RWPE1 (cell line): ENCODE results near the gene MLXIP.

Experiments used
- CTCF ChIA-PET: fragments of 350-600 bp; sonication (Branson Sonifier 250); formaldehyde crosslinking; extraction: SDS; loops from one replicate; lab custom pipeline; 2021; lab: Yijun Ruan, JAX
- POLR2A ChIA-PET: fragments of 400-600 bp; formaldehyde crosslinking; extraction: SDS; loops from one replicate; lab custom pipeline; 2020; ENCODE audit warnings: antibody characterized with exemption; ENCODE audit not compliant: low non-redundant PET; lab: Yijun Ruan, JAX
- DNase-seq: peaks from one replicate; pipeline ENCODE4 v3.0.0; 2012; ENCODE audit warnings: low spot score
- H3K27ac ChIP-seq: fragments of 450-650 bp; 2 replicates; pipeline ENCODE4 v1.5.1; 2017
- CTCF ChIP-seq: fragments of 450-650 bp; conservative IDR thresholded peaks from 2 replicates; pipeline ENCODE4 v1.5.1; 2017; ENCODE audit warnings: low read depth, mild to moderate bottlenecking

The MLXIP gene

DNA sequence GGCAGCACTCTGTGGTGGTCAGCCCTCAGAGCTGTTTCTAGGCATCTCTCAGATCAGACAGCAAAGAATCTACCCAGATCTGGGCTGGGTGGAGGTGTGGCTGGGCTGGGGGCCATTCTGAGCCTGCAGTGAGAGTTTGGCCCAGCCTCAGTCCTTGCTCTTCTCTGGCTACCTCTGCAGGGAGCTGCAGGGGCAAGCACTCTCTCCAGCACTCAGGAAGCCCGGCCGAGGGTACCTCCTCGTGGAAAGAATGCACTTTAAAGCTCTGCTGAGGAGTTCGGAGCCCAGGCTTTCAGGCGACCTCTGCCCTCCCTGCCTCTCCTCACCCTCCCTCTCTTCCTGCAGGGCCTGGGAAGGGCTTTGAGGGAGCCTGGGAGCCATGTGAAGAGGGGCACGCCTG lies 64.3 kb downstream of the MLXIP start:
- no peak for TF ChIP-seq CTCF
- H3K27ac ChIP-seq, result peak overlapping the region; percentile 32
- POLR2A ChIA-PET, result no interaction called here
- no peak for DNase-seq
- CTCF ChIA-PET, result interaction anchor here (1.0 kb wide), 1 partner anchor 349 kb away, joined by 3 read pairs; the partner anchor contains the start of gene RHOF

DNA sequence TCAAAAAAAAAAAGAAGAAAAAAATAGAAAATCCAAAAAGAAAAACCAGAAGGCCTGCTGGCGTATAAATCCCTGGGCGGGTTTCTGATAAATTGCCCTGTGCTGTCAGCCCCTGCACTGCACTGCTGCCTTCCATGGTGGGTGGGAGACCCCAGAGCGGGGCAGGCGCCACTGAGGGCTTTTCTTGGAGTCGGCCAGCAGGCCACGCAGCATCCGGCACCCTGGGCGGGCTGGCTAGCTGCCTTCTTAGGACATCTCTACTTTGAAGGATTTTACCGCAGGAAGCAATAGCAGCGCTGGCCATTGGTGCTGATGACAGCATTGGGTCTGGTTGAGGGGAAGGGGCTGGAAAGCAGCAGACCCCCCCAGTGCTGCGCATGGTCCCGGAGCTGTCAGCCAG lies 66.3 kb downstream of the MLXIP start:
- DNase-seq, result no peak
- POLR2A ChIA-PET, result no interaction called here

GRCh38 chr12:122145505-122146330 lies 67.2 kb downstream of the MLXIP start:
- TF ChIP-seq CTCF, result no peak
- CTCF ChIA-PET, result interaction anchor here (0.5 kb wide), 1 partner anchor 303 kb away, joined by 3 read pairs; no protein-coding TSS in a partner anchor
- POLR2A ChIA-PET, result no interaction called here
- no peak overlapping the region for H3K27ac ChIP-seq
- DNase-seq, result no peak

More for the DNA sequence above, 66.3 kb downstream of the MLXIP start:
- CTCF ChIA-PET, result no interaction called here
- TF ChIP-seq CTCF, result no peak
- no peak overlapping the region for H3K27ac ChIP-seq

DNA sequence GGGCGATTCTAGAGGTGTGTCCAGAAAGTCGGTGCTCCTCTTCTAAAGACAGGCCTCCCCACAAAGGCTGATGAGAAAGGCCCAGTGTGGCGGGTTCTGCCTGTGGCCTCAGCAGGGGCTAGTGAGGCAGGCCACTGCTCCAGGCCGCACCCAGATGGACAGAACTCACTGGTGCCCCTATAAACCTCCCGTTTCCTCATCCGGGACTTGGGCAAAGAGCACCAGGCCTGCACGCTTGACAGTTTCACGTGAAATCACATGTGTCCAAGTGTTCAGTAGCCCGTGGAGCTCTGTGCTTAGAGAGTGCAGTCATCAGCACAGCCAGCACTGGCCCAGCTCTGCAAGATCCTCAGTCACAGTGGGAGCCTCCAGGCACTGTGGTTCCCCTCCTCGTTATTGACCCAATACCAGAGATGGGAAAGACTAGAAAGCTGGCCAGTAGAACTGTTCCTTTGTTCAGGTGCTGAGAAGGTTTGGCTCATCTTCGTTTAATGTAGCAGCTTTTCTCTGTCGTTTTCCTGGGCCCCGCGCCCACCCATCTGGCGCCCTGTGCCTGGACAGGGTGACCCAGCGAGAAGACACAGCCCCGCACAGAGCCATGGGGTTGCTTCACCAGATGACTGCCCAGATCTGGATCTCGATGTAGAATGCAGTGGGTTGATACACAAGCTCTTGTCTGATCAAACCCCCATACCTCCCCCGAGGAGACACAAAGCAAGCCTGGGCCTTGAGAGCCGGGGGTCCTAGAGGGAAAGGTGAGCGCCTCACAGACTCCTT lies 69.1 kb downstream of the MLXIP start:
- TF ChIP-seq CTCF, result no peak
- no peak overlapping the region for H3K27ac ChIP-seq
- no peak for DNase-seq
- POLR2A ChIA-PET, result no interaction called here
- CTCF ChIA-PET, result interaction anchor here (0.7 to 1.4 kb wide), 2 partner anchors 25 to 43 kb away, joined by 4 read pairs; no protein-coding TSS in a partner anchor

DNA sequence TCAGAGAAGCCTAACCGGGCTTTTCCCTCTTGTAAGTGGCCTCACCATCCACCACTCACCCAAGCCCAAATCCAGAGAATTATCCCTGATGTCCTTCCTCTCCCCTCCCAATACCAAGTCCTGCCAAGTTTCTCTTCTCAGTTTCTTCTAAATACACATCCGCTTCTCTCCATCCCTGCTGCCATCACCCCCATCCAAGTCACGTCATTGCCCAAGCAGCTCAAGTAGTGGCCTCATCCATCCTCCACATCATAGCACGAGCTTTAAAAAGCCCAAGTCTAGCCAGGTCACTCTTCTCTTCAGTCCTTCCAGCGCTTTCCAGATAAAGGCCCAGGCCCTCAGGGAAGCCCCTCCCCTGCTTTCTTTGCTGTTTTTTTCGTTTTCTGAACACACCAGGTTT lies 70.1 kb downstream of the MLXIP start:
- no peak overlapping the region for H3K27ac ChIP-seq
- no peak for TF ChIP-seq CTCF
- ChIA-PET CTCF (interaction anchor here (0.7 to 1.4 kb wide), 2 partner anchors 24 to 42 kb away, joined by 4 read pairs; no protein-coding TSS in a partner anchor), POLR2A (no interaction called here)
- no peak for DNase-seq

DNA sequence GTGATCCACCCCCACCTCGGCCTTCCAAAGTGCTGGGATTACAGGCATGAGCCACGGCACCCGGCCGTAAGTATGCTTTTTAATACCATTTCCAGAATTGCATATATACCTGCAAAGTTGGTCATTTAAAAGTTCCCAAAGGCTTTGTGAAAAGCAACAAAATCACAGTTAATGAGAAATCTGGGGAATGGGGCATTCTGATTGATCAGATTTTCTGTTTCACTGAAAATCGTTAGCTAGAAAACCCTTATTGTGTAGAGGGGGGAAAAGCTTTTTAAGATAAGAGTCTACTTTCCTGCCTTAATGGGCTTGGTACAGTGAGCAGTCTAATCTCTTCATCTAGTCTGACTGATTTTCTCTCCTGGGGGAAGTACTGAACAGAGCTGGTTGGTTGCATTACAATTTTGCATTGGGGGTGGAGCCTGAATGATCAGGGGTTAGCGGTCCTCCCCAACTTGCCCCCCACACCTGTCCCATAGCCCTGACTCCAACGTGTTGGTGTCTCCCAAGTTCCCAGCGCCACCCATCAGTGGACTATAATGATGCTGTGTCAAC lies 71.6 kb downstream of the MLXIP start:
- DNase-seq, result no peak
- POLR2A ChIA-PET, result no interaction called here
- H3K27ac ChIP-seq, result no peak overlapping the region
- CTCF ChIA-PET, result interaction anchor here (0.7 kb wide), 1 partner anchor 40 kb away, joined by 4 read pairs; no protein-coding TSS in a partner anchor
- TF ChIP-seq CTCF, result no peak
